ENCODE measurements around the gene CYP4F11.

CYP4F11 gene

DNA sequence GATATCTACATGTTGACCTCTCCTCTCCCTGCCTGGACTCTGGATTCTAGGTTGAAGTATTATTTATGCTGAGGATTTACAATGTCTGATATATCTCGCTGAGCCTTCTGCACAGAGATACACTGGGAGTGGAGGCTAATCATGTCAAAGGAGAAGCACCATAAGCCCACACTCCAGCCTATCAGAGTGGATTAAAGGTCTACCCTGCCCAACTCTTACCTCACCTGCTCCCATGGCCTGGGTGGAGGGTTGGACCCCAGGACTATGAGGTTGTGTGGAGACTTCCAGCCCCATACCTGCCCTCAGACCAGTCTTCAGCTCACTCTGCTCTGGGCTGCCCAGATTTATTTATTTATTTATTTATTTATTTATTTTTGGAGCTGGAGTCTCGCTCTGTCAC is 29.9 kb upstream of the CYP4F11 start:
- DNase-seq (ENCODE audit: extremely low read depth, low read depth) = no peak
- TF ChIP-seq, protein P1, sequence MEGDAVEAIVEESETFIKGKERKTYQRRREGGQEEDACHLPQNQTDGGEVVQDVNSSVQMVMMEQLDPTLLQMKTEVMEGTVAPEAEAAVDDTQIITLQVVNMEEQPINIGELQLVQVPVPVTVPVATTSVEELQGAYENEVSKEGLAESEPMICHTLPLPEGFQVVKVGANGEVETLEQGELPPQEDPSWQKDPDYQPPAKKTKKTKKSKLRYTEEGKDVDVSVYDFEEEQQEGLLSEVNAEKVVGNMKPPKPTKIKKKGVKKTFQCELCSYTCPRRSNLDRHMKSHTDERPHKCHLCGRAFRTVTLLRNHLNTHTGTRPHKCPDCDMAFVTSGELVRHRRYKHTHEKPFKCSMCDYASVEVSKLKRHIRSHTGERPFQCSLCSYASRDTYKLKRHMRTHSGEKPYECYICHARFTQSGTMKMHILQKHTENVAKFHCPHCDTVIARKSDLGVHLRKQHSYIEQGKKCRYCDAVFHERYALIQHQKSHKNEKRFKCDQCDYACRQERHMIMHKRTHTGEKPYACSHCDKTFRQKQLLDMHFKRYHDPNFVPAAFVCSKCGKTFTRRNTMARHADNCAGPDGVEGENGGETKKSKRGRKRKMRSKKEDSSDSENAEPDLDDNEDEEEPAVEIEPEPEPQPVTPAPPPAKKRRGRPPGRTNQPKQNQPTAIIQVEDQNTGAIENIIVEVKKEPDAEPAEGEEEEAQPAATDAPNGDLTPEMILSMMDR (IDR thresholded peaks at IDR 0.05; ENCODE audit: low read depth, low read length, missing control alignments) = no peak
- no peak overlapping the region for H3K4me3 ChIP-seq (replicated peaks; ENCODE audit: low read depth, low read length)

- TF ChIP-seq, protein P1 (IDR thresholded peaks at IDR 0.05; ENCODE audit: low read depth, low read length, missing control alignments) = no peak
- no peak overlapping the region for H3K4me3 ChIP-seq (replicated peaks; ENCODE audit: low read depth, low read length)
- no peak for DNase-seq (ENCODE audit: extremely low read depth, low read depth)
Observed at GRCh38 chr19:15962319-15962718, 28.0 kb upstream of the CYP4F11 start.

DNA sequence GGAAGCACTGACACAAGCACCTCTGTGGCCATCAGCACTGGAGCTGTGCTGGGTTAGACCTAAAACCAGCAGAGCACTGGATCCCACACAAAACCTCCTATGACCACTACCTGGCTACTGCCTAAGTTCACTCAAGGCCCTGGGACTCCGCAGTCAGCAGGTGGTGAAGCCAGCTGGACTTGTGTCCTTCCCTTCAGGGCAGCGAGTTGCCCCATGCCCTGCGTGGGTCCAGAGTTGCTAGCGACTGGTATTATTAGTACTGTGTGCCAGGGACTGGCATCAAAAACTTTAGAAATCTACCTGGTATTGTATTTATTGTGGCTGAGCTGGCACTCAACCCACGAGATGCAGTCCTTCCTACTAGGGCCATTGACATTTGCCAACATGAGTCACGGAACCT is 20.5 kb upstream of the CYP4F11 start:
- H3K4me3 ChIP-seq (replicated peaks; ENCODE audit: low read depth, low read length) = no peak overlapping the region
- TF ChIP-seq, protein P1 (IDR thresholded peaks at IDR 0.05; ENCODE audit: low read depth, low read length, missing control alignments) = no peak
- no peak for DNase-seq (ENCODE audit: extremely low read depth, low read depth)

GRCh38 chr19:15948223-15949058 is 14.1 kb upstream of the CYP4F11 start, which contains the start of gene OR10H4:
Gene OR10H4 (plus strand): TSS chr19:15949008. CDS start chr19:15949008, 0 bp downstream.
- no peak within 1 kb of the TSS for H3K4me3 ChIP-seq (replicated peaks; ENCODE audit: low read depth, low read length)
- no peak for DNase-seq (ENCODE audit: extremely low read depth, low read depth)

GRCh38 chr19:15945301-15945700 is 11.0 kb upstream of the CYP4F11 start:
- TF ChIP-seq, protein P1 (IDR thresholded peaks at IDR 0.05; ENCODE audit: low read depth, low read length, missing control alignments) = no peak
- no peak for DNase-seq (ENCODE audit: extremely low read depth, low read depth)
- H3K4me3 ChIP-seq (replicated peaks; ENCODE audit: low read depth, low read length) = no peak overlapping the region

More at GRCh38 chr19:15948223-15949058, 14.1 kb upstream of the CYP4F11 start, which contains the start of gene OR10H4:
- TF ChIP-seq, protein P1 (IDR thresholded peaks at IDR 0.05; ENCODE audit: low read depth, low read length, missing control alignments) = no peak

DNA sequence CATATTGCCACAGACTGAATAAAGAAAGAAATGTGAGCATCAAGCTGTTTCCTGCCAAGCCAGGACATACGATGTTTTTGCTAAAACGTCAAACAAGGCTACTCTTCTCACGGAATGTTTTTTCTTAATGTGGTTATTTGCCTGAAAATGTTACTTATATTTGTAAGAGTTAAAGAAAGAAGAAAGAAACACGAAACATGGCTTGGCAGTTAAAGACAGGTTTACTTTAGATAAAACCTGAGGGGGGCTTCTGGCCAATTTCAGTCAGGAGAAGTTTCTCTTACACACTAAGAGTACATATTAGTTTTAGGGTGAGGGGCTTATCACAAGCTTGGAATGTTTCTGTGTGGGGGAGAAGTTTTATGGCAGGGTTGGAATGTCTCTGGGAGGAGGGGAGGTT is 10.1 kb upstream of the CYP4F11 start:
- TF ChIP-seq, protein P1 (IDR thresholded peaks at IDR 0.05; ENCODE audit: low read depth, low read length, missing control alignments) = no peak
- no peak overlapping the region for H3K4me3 ChIP-seq (replicated peaks; ENCODE audit: low read depth, low read length)
- no peak for DNase-seq (ENCODE audit: extremely low read depth, low read depth)

Measured in HFF-Myc (cell line).